HG03558 (cell line): Measurements from ENCODE around the gene RINL.
"Not testable (repeated sequence)": the region's sequence is repeated elsewhere in the genome, so short reads cannot be mapped to it uniquely, and the experiment has no call there.

Experiments
- ATAC-seq: cut with Tn5 transposase; IDR thresholded peaks from one replicate; pipeline ENCODE4 v1.9.1; 2021; ENCODE audit warnings: moderate number of reproducible peaks; ENCODE audit not compliant: unreplicated experiment; ENCODE audit errors: extremely low read depth

RINL gene

GRCh38 chr19:38838208-38838985, 39.7 kb downstream of the RINL start:
- no peak for ATAC-seq

GRCh38 chr19:38837656-38838121, 40.4 kb downstream of the RINL start:
- no peak for ATAC-seq

- no peak for ATAC-seq
Measured at GRCh38 chr19:38836983-38837626, 41.0 kb downstream of the RINL start.

GRCh38 chr19:38836159-38836982, 41.7 kb downstream of the RINL start:
- ATAC-seq: no peak

GRCh38 chr19:38834590-38834989, 43.5 kb downstream of the RINL start:
- no peak for ATAC-seq

GRCh38 chr19:38834104-38834490, 44.0 kb downstream of the RINL start:
- no peak for ATAC-seq

- ATAC-seq: no peak
Measured at GRCh38 chr19:38833092-38833425, 45.0 kb downstream of the RINL start.

- ATAC-seq: no peak
Measured at GRCh38 chr19:38831142-38831605, 46.9 kb downstream of the RINL start.

GRCh38 chr19:38830039-38830733, 47.9 kb downstream of the RINL start:
- ATAC-seq: no peak

- ATAC-seq: not testable (repeated sequence)
Measured at GRCh38 chr19:38829203-38829602, 48.9 kb downstream of the RINL start.

- no peak for ATAC-seq
Measured at GRCh38 chr19:38826856-38827551, 51.1 kb downstream of the RINL start.

GRCh38 chr19:38825936-38826335, 52.1 kb downstream of the RINL start:
- ATAC-seq: not testable (repeated sequence)

GRCh38 chr19:38821230-38821825, 56.7 kb downstream of the RINL start:
- not testable (repeated sequence) for ATAC-seq

GRCh38 chr19:38819231-38819920, 58.7 kb downstream of the RINL start:
- no peak for ATAC-seq
